ENCODE data around the gene XPC.

DNA sequence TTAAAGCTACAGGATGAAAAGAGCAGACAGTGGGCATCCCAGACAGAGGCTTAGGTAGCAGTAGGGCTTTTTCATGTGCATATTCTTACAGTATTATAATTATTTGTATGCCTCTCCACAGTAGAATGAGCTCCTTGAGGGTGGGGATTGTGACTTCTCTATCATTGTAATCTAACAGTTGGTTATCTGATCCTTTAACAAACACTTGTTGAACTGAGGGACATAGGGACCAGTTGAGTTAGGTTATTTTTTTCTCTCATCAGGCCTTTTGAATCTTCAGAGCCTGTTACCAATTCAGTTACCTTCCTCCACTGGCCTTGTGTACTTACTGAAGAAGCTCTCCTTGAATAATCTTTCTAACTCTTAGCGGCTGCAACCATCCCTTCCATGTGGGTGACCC, 1.4 kb upstream of the XPC start:
- TF ChIP-seq, protein P1, sequence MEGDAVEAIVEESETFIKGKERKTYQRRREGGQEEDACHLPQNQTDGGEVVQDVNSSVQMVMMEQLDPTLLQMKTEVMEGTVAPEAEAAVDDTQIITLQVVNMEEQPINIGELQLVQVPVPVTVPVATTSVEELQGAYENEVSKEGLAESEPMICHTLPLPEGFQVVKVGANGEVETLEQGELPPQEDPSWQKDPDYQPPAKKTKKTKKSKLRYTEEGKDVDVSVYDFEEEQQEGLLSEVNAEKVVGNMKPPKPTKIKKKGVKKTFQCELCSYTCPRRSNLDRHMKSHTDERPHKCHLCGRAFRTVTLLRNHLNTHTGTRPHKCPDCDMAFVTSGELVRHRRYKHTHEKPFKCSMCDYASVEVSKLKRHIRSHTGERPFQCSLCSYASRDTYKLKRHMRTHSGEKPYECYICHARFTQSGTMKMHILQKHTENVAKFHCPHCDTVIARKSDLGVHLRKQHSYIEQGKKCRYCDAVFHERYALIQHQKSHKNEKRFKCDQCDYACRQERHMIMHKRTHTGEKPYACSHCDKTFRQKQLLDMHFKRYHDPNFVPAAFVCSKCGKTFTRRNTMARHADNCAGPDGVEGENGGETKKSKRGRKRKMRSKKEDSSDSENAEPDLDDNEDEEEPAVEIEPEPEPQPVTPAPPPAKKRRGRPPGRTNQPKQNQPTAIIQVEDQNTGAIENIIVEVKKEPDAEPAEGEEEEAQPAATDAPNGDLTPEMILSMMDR (IDR thresholded peaks at IDR 0.05), result no peak
- TF ChIP-seq, protein P2, sequence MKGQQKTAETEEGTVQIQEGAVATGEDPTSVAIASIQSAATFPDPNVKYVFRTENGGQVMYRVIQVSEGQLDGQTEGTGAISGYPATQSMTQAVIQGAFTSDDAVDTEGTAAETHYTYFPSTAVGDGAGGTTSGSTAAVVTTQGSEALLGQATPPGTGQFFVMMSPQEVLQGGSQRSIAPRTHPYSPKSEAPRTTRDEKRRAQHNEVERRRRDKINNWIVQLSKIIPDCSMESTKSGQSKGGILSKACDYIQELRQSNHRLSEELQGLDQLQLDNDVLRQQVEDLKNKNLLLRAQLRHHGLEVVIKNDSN (CRISPR knock-in tag; IDR thresholded peaks at IDR 0.05), result no peak
- TF ChIP-seq SP1 (CRISPR knock-in tag; conservative IDR thresholded peaks at IDR 0.05) (no peak), ZNF138 (CRISPR knock-in tag; conservative IDR thresholded peaks at IDR 0.05) (no peak), NFE2L1 (CRISPR knock-in tag; IDR thresholded peaks at IDR 0.05) (no peak)

Measured in WTC11 (cell line).